WI38 (cell line): ENCODE data around the gene RNASET2.
"Not testable (repeated sequence)": the region's sequence is repeated elsewhere in the genome, so short reads cannot be mapped to it uniquely, and the experiment has no call there.

Source experiments
- H3K4me3 ChIP-seq: 2 replicates; pipeline ENCODE4 v1.5.1; 2011; ENCODE audit warnings: low read depth, mild to moderate bottlenecking, control low read depth, low read length
- TF ChIP-seq, protein P1 (sequence below): IDR thresholded peaks from 2 replicates; pipeline ENCODE4 v1.5.1; 2012; ENCODE audit warnings: low read depth, mild to moderate bottlenecking, control low read depth, low read length

RNASET2 gene

DNA sequence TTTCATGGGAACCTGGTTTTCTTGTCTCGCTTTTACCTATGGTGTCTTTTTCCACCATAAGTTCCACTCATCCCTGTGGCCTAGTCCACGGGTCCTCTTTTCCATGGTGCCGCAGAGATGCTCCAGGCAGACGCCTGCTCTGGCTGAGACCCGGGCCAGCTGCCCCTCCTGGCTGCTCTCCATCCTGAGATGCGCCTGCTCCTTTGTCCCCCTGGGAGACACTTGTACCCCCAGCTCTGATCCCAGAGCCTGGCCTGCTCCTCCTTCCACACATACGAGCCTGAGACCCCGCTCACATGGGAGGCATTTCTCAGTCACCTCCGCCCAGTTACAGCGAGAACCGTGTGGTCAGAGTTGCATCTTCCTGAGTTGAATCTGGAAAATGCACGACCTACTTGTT lies 29.6 kb downstream of the RNASET2 start:
- TF ChIP-seq, protein P1, sequence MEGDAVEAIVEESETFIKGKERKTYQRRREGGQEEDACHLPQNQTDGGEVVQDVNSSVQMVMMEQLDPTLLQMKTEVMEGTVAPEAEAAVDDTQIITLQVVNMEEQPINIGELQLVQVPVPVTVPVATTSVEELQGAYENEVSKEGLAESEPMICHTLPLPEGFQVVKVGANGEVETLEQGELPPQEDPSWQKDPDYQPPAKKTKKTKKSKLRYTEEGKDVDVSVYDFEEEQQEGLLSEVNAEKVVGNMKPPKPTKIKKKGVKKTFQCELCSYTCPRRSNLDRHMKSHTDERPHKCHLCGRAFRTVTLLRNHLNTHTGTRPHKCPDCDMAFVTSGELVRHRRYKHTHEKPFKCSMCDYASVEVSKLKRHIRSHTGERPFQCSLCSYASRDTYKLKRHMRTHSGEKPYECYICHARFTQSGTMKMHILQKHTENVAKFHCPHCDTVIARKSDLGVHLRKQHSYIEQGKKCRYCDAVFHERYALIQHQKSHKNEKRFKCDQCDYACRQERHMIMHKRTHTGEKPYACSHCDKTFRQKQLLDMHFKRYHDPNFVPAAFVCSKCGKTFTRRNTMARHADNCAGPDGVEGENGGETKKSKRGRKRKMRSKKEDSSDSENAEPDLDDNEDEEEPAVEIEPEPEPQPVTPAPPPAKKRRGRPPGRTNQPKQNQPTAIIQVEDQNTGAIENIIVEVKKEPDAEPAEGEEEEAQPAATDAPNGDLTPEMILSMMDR = no peak
- no peak overlapping the region for H3K4me3 ChIP-seq

GRCh38 chr6:166925141-166925996 lies 31.0 kb downstream of the RNASET2 start:
- TF ChIP-seq, protein P1 = no peak

DNA sequence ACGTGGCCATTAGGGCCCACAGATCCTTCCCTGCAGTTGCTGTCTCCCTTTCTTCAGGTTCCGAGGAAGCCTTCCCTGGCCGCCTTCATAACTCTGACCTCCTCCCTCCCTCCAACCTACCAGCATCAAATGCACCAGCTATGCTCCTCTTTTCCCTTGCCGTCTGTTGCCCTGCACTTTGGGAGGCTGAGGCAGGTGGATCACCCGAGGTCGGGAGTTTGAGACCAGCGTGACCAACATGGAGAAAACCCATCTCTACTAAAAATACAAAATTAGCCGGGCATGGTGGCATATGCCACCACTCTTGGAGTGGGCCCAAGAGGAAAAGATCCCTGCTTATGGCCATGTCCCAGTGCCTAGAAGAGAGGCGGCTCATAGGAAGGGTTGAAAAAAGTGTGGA lies 31.8 kb downstream of the RNASET2 start:
- TF ChIP-seq, protein P1 = no peak
- no peak overlapping the region for H3K4me3 ChIP-seq

More at GRCh38 chr6:166925141-166925996, 31.0 kb downstream of the RNASET2 start:
- H3K4me3 ChIP-seq = no peak overlapping the region

- H3K4me3 ChIP-seq = no peak overlapping the region
- TF ChIP-seq, protein P1 = no peak
These were observed 33.4 kb downstream of the RNASET2 start for GRCh38 chr6:166922937-166923336.

- TF ChIP-seq, protein P1 = no peak
- H3K4me3 ChIP-seq = no peak overlapping the region
These were observed 34.8 kb downstream of the RNASET2 start for GRCh38 chr6:166921570-166921969.

GRCh38 chr6:166916824-166917223 lies 39.5 kb downstream of the RNASET2 start:
- H3K4me3 ChIP-seq = no peak overlapping the region
- TF ChIP-seq, protein P1 = no peak

DNA sequence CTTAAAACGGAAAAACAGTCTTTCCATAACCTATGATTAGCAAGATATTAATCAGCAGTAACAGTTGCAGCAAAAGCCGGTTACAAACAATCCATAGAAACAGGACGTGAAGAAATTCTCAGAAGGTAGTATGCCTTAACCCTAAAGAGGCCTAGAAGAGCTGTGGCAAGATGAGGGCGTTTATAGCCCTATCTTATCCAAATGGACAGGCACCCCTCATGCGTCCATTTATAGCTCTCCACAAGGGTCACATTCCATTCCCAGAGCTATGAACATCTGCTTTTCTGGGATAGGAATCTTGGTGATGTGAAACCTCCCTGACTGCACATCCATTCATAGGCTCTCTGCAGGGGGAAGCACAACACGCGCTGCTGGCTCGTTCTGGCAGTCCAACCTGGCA lies 40.9 kb downstream of the RNASET2 start:
- H3K4me3 ChIP-seq = not testable (repeated sequence)

- H3K4me3 ChIP-seq = not testable (repeated sequence)
These were observed 41.4 kb downstream of the RNASET2 start for GRCh38 chr6:166914952-166915351.
